ENCODE measurements around the gene SCNN1B. TPM values are rescaled to one million over a fixed set of nuclear protein-coding genes. Genes with fewer than 3 reads are reported as not detected.

SCNN1B gene
- total RNA-seq, 2 experiments from 2014 or later, result not detected

DNA sequence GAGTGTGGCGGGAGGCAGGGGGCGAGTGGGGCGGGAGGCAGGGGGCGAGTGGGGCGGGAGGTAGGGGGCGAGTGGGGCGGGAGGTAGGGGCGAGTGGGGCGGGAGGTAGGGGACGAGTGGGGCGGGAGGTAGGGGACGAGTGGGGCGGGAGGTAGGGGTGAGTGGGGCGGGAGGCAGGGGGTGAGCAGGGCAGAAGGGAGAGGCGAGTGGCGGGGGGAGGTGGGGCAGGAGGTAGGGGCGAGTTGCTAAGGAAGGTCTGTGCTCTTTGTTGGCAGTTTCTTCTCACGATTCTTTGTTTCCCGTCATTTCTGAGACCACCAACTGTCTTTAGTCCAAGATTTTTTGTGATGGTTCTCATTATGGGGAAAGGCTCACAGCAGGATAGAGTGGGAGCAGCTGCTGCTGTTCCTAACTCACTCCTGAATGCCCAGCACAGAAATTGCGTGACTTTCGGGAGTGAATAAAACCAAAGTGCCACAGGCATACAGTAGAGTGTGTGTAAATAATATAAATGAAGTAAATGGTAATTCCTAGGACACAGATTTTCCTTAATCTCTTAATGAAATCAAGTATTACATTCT lies 106.2 kb downstream of the SCNN1B start:
- intact Hi-C loops (cut with DNase I, micrococcal nuclease), result no loop called here
- POLR2A ChIA-PET, result no interaction called here
- Mint-ChIP-seq H3K27ac (no peak overlapping the region), H3K4me3 (no peak overlapping the region), H3K36me3 (ENCODE audit: low read depth) (peaks cover 87% of the 10 kb centered on the region), H3K9me3 (no peaks in the 10 kb centered on the region), H3K27me3 (no peaks in the 10 kb centered on the region), H3K4me1 (ENCODE audit: low read depth) (no peaks in the 10 kb centered on the region)
- ATAC-seq (ENCODE audit: poor library complexity) (no peak), DNase-seq (no peak)
- H3K36me3 ChIP-seq (ENCODE audit: insufficient read depth, low read length), result peaks cover 72% of the 10 kb centered on the region
- H3K4me1 ChIP-seq (ENCODE audit: insufficient read depth, low read length), result no peaks in the 10 kb centered on the region
- no peak overlapping the region for H3K27ac ChIP-seq (ENCODE audit: low read depth in 1 of 2, low read length in 2 of 2)
- CTCF ChIA-PET, result no interaction called here
- H3K4me3 ChIP-seq (ENCODE audit: low read length), result no peak overlapping the region
- TF ChIP-seq, protein P1, sequence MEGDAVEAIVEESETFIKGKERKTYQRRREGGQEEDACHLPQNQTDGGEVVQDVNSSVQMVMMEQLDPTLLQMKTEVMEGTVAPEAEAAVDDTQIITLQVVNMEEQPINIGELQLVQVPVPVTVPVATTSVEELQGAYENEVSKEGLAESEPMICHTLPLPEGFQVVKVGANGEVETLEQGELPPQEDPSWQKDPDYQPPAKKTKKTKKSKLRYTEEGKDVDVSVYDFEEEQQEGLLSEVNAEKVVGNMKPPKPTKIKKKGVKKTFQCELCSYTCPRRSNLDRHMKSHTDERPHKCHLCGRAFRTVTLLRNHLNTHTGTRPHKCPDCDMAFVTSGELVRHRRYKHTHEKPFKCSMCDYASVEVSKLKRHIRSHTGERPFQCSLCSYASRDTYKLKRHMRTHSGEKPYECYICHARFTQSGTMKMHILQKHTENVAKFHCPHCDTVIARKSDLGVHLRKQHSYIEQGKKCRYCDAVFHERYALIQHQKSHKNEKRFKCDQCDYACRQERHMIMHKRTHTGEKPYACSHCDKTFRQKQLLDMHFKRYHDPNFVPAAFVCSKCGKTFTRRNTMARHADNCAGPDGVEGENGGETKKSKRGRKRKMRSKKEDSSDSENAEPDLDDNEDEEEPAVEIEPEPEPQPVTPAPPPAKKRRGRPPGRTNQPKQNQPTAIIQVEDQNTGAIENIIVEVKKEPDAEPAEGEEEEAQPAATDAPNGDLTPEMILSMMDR (IDR thresholded peaks at IDR 0.05), result no peak
- no peaks in the 10 kb centered on the region for H3K9me3 ChIP-seq (ENCODE audit: control insufficient read depth in 1 of 2, insufficient read depth in 1 of 2, low read length in 2 of 2)
- no peaks in the 10 kb centered on the region for H3K27me3 ChIP-seq (ENCODE audit: control insufficient read depth in 1 of 2, insufficient read depth in 2 of 2, low read length in 2 of 2)

DNA sequence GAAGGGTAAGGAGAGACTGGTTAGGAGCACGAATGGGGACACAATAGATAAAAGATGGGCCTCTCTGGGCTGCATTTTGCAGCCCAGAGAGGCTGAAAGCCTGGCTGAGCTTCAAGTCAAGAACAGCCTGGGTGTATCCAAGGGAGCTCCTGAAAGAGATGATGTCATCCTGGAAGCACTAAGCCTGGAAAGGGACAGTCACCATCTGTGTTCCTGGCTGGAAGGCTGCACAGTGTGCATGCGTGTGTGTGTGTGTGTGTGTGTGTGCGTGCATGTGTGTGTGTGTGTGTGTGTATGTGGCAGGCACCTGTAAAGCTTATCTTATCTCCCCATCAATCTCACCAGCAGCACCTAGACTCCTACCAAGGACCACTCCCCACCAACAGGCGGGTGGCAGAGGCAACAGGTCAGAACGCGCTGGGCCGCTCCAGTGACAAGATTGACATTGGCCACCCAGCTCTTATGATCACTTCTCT lies 106.8 kb downstream of the SCNN1B start:
- Histone ChIP-seq H3K36me3 (ENCODE audit: insufficient read depth, low read length) (peaks cover 72% of the 10 kb centered on the region), H3K4me3 (ENCODE audit: low read length) (no peak overlapping the region), H3K9me3 (ENCODE audit: control insufficient read depth in 1 of 2, insufficient read depth in 1 of 2, low read length in 2 of 2) (no peaks in the 10 kb centered on the region), H3K4me1 (ENCODE audit: insufficient read depth, low read length) (no peaks in the 10 kb centered on the region), H3K27me3 (ENCODE audit: control insufficient read depth in 1 of 2, insufficient read depth in 2 of 2, low read length in 2 of 2) (no peaks in the 10 kb centered on the region), H3K27ac (ENCODE audit: low read depth in 1 of 2, low read length in 2 of 2) (no peak overlapping the region)
- CTCF ChIA-PET, result no interaction called here
- H3K4me1 Mint-ChIP-seq (ENCODE audit: low read depth), result no peaks in the 10 kb centered on the region
- no peaks in the 10 kb centered on the region for H3K27me3 Mint-ChIP-seq
- POLR2A ChIA-PET, result no interaction called here
- intact Hi-C loops (cut with DNase I, micrococcal nuclease), result no loop called here
- no peaks in the 10 kb centered on the region for H3K9me3 Mint-ChIP-seq
- ATAC-seq (ENCODE audit: poor library complexity) (no peak), DNase-seq (no peak)
- no peak overlapping the region for H3K27ac Mint-ChIP-seq
- H3K36me3 Mint-ChIP-seq (ENCODE audit: low read depth), result peaks cover 87% of the 10 kb centered on the region
- TF ChIP-seq, protein P1 (IDR thresholded peaks at IDR 0.05), result no peak
- no peak overlapping the region for H3K4me3 Mint-ChIP-seq

DNA sequence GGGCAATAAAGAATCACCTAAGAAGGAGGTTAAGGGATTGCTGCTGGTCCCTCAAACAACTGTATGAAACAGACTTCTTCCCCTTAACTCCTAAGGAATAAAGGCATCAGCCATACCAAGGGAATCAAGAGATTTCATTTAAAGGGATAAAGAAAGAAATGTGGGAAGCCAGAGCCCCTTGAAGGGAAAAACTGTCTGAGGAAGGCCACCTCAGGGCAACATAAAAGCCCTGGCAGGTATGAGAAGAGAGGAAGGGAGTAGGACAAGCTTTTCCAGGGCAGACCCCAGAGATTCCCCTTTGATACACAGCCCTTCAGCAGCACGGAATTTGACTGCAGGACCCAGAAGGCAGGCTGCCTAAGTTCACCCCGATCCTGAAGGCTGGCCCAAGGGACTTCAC lies 107.4 kb downstream of the SCNN1B start:
- H3K9me3 Mint-ChIP-seq, result no peaks in the 10 kb centered on the region
- Histone ChIP-seq H3K4me3 (ENCODE audit: low read length) (no peak overlapping the region), H3K9me3 (ENCODE audit: control insufficient read depth in 1 of 2, insufficient read depth in 1 of 2, low read length in 2 of 2) (no peaks in the 10 kb centered on the region), H3K27me3 (ENCODE audit: control insufficient read depth in 1 of 2, insufficient read depth in 2 of 2, low read length in 2 of 2) (no peaks in the 10 kb centered on the region), H3K4me1 (ENCODE audit: insufficient read depth, low read length) (no peaks in the 10 kb centered on the region), H3K36me3 (ENCODE audit: insufficient read depth, low read length) (peaks cover 72% of the 10 kb centered on the region), H3K27ac (ENCODE audit: low read depth in 1 of 2, low read length in 2 of 2) (no peak overlapping the region)
- intact Hi-C loops (cut with DNase I, micrococcal nuclease), result no loop called here
- no peak overlapping the region for H3K4me3 Mint-ChIP-seq
- H3K27ac Mint-ChIP-seq, result no peak overlapping the region
- ATAC-seq (ENCODE audit: poor library complexity) (no peak), DNase-seq (no peak)
- CTCF ChIA-PET, result no interaction called here
- no peaks in the 10 kb centered on the region for H3K27me3 Mint-ChIP-seq
- no peaks in the 10 kb centered on the region for H3K4me1 Mint-ChIP-seq (ENCODE audit: low read depth)
- H3K36me3 Mint-ChIP-seq (ENCODE audit: low read depth), result peaks cover 87% of the 10 kb centered on the region
- TF ChIP-seq, protein P1 (IDR thresholded peaks at IDR 0.05), result no peak
- POLR2A ChIA-PET, result no interaction called here
